Fibroblast of the aortic adventitia (primary cell): ENCODE data around the gene CTSG. TPM values are rescaled to one million over a fixed set of nuclear protein-coding genes. Genes with fewer than 3 reads are reported as not detected.
"Not testable (repeated sequence)": the region's sequence is repeated elsewhere in the genome, so short reads cannot be mapped to it uniquely, and the experiment has no call there.

Experiments
- DNase-seq: peaks from one replicate; pipeline ENCODE4 v3.0.0-alpha.2; 2010; ENCODE audit warnings: low read depth
- H3K4me3 ChIP-seq: 2 replicates; pipeline ENCODE4 v1.5.1; 2011; ENCODE audit warnings: low read depth, mild to moderate bottlenecking, control low read depth, low read length, moderate library complexity
- CTCF ChIP-seq: IDR thresholded peaks from 2 replicates; pipeline ENCODE4 v1.5.1; 2011; ENCODE audit warnings: mild to moderate bottlenecking, low read length, control low read depth, inconsistent platforms; ENCODE audit not compliant: insufficient read depth
- total RNA-seq: library from RNA; depleted of rRNA; stranded (reverse); fragments of >200 nt; gene quantifications from 2 replicates; pipeline ENCODE4 v1.2.3, GENCODE V29; 2012; ENCODE audit warnings: low replicate concordance

Gene CTSG
- total RNA-seq, 1 donor: not detected

GRCh38 chr14:24542346-24542936 is 33.6 kb downstream of the CTSG start:
- no peak for TF ChIP-seq CTCF
- no peak for DNase-seq
- H3K4me3 ChIP-seq: no peak overlapping the region

- DNase-seq: no peak
- no peak for TF ChIP-seq CTCF
- H3K4me3 ChIP-seq: no peak overlapping the region
Measured at GRCh38 chr14:24535737-24536136, 40.3 kb downstream of the CTSG start.

GRCh38 chr14:24534286-24534685 is 41.8 kb downstream of the CTSG start:
- TF ChIP-seq CTCF: no peak
- no peak for DNase-seq
- H3K4me3 ChIP-seq: no peak overlapping the region

GRCh38 chr14:24525877-24526620 is 50.0 kb downstream of the CTSG start:
- not testable (repeated sequence) for DNase-seq, H3K4me3 ChIP-seq

Other genes starting within 250 kb of the CTSG start
- 1.2 and 6.3 TPM in 2 replicates for gene ADCY4, start 241.2 kb downstream of the CTSG start, total RNA-seq
- gene RIPK3, start 236.3 kb downstream of the CTSG start, total RNA-seq: 0.99 and 3.0 TPM in 2 replicates
- 77.9 and 221 TPM in 2 replicates for gene NFATC4, start 208.1 kb downstream of the CTSG start, total RNA-seq
- gene NYNRIN, start 177.2 kb downstream of the CTSG start, total RNA-seq: 14.1 and 45.1 TPM in 2 replicates
- 5.9 and 6.2 TPM in 2 replicates for gene CBLN3, start 146.6 kb downstream of the CTSG start, total RNA-seq
- 37.1 and 39.8 TPM in 2 replicates for gene KHNYN, start 146.3 kb downstream of the CTSG start, total RNA-seq
- gene SDR39U1, start 133.5 kb downstream of the CTSG start, total RNA-seq: 12.6 and 13.7 TPM in 2 replicates
- not detected in 2 replicates for gene CMA1, start 68.0 kb downstream of the CTSG start, total RNA-seq
- gene GZMH, start 33.4 kb upstream of the CTSG start, total RNA-seq: not detected in 2 replicates
- gene GZMB, start 57.9 kb upstream of the CTSG start, total RNA-seq: not detected in 2 replicates